Fibroblast of lung (primary cell): Measurements from ENCODE around the gene PAK6. TPM values are rescaled to one million over a fixed set of nuclear protein-coding genes. Genes with fewer than 3 reads are reported as not detected.

ENCODE experiments used
- DNase-seq, 2 donors: peaks; one replicate each; pipeline versions ENCODE4 v3.0.0 to v3.0.0-alpha.2; 2010; ENCODE audit warnings: low read depth in 2 of 2
- H2AFZ ChIP-seq: 2 replicates; pipeline ENCODE4 v1.5.1; 2012; ENCODE audit warnings: low read length, control low read depth, inconsistent platforms
- H3K27ac ChIP-seq: 2 replicates; pipeline ENCODE4 v1.5.1; 2011; ENCODE audit warnings: low read length, control low read depth; ENCODE audit not compliant: insufficient read depth
- H3K27me3 ChIP-seq: 2 replicates; pipeline ENCODE4 v1.5.1; 2011; ENCODE audit warnings: mild to moderate bottlenecking, low read length; ENCODE audit not compliant: control insufficient read depth, insufficient read depth
- H3K36me3 ChIP-seq: 2 replicates; pipeline ENCODE4 v1.5.1; 2011; ENCODE audit warnings: low read length; ENCODE audit not compliant: control insufficient read depth, insufficient read depth
- H3K4me1 ChIP-seq: 2 replicates; pipeline ENCODE4 v1.5.1; 2011; ENCODE audit warnings: low read length; ENCODE audit not compliant: control insufficient read depth, insufficient read depth; ENCODE audit errors: extremely low read depth
- H3K4me2 ChIP-seq: 2 replicates; pipeline ENCODE4 v1.5.1; 2011; ENCODE audit warnings: low read length, control low read depth; ENCODE audit not compliant: insufficient read depth; ENCODE audit errors: extremely low read depth
- H3K4me3 ChIP-seq, 4 experiments: fragments of 200-600 bp in 1 of 4; sonication (generic) in 1 of 4; replicated peaks in 1 of 4; 2 replicates each; pipeline ENCODE4 v1.5.1; 2011 to 2016; ENCODE audit warnings: low read length in 4 of 4, low read depth in 3 of 4, mild to moderate bottlenecking in 3 of 4, control low read depth in 2 of 4, inconsistent platforms in 1 of 4, mixed read lengths in 1 of 4; ENCODE audit not compliant: insufficient read depth in 1 of 4; ENCODE audit errors: control extremely low read depth in 1 of 4
- H3K79me2 ChIP-seq: 2 replicates; pipeline ENCODE4 v1.5.1; 2012; ENCODE audit warnings: mild to moderate bottlenecking, low read length, inconsistent platforms; ENCODE audit not compliant: control insufficient read depth, insufficient read depth
- H3K9ac ChIP-seq: 2 replicates; pipeline ENCODE4 v1.5.1; 2011; ENCODE audit warnings: mild to moderate bottlenecking, low read length, control low read depth; ENCODE audit not compliant: insufficient read depth
- H3K9me3 ChIP-seq: 2 replicates; pipeline ENCODE4 v1.5.1; 2012; ENCODE audit warnings: low read depth, low read length; ENCODE audit not compliant: control insufficient read depth, insufficient read depth
- H4K20me1 ChIP-seq: 2 replicates; pipeline ENCODE4 v1.5.1; 2011; ENCODE audit warnings: low read length; ENCODE audit not compliant: control insufficient read depth, insufficient read depth; ENCODE audit errors: extremely low read depth
- EZH2 ChIP-seq: IDR thresholded peaks from 2 replicates; pipeline ENCODE4 v1.5.1; 2012; ENCODE audit warnings: low read length, control low read depth, mild to moderate bottlenecking; ENCODE audit errors: missing control alignments
- polyA plus RNA-seq, 2 donors: library from polyadenylated mRNA; depleted of rRNA in 1 of 2; stranded (reverse) in 1 of 2; unstranded in 1 of 2; fragments of >200 nt; gene quantifications; 2 replicates each; pipeline ENCODE4 v1.2.1, GENCODE V29; 2011 to 2012; ENCODE audit warnings: missing spikeins in 1 of 2
- total RNA-seq: library from RNA; depleted of rRNA; stranded (reverse); fragments of >200 nt; gene quantifications from 2 replicates; pipeline ENCODE4 v1.2.1, GENCODE V29; 2014
- TF ChIP-seq, protein P1 (sequence below), 2 donors: IDR thresholded peaks in 1 of 2; conservative IDR thresholded peaks in 1 of 2; 1 replicate in 1 of 2; 2 replicates in 1 of 2; pipeline ENCODE4 v1.5.1; 2011 to 2012; ENCODE audit warnings: low read length in 2 of 2, control low read depth in 1 of 2, inconsistent platforms in 1 of 2, low read depth in 1 of 2, mild to moderate bottlenecking in 1 of 2

PAK6 gene
- total and polyA plus RNA-seq, 2 donors (not counting 1 experiment from before 2014, with no cell fraction given) = 0.03 TPM; not detected in 1

DNA sequence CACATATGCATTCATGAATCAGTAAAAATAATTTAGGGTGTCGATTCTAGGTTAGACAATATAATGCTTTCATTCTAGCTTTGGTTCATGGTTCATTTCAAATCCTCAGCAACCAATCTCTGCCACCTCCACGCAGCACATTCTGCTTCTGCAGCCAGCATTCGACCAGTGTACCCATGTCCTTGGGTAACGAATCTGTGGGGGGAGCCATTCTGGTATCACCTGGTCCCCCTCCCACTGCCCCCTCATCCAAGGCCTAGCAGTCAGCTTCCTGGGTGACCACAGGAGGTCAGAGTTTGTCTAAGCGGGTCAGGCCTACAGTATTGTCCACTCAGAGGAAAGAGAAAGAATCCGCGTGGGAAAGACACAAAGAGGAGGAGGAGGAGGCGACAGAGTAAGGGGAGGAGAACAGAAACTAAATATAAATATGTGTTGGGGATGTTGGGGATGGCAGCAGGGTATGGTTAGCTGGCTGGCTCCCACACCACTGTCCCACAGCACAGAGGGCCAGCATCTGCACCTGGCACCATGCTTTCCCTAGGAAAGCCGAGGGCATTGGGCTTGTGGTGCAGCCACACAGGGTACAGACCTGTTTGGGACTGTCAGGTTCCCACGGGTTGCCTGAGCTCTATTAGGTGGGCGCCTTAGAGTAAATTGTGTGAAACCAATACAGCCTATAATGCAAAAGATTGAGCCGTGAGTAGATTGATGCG, 12.1 kb downstream of the PAK6 start:
- Histone ChIP-seq H3K9me3 (no peaks in the 10 kb centered on the region), H2AFZ (no peak overlapping the region), H3K79me2 (no peaks in the 10 kb centered on the region), H3K36me3 (no peaks in the 10 kb centered on the region), H4K20me1 (no peaks in the 10 kb centered on the region), H3K4me1 (no peaks in the 10 kb centered on the region), H3K4me2 (no peak overlapping the region), H3K27ac (no peak overlapping the region), H3K4me3 (no peak overlapping the region), H3K27me3 (peaks cover 44% of the 10 kb centered on the region), H3K9ac (no peak overlapping the region)
- no peak for DNase-seq
- TF ChIP-seq, protein P1, sequence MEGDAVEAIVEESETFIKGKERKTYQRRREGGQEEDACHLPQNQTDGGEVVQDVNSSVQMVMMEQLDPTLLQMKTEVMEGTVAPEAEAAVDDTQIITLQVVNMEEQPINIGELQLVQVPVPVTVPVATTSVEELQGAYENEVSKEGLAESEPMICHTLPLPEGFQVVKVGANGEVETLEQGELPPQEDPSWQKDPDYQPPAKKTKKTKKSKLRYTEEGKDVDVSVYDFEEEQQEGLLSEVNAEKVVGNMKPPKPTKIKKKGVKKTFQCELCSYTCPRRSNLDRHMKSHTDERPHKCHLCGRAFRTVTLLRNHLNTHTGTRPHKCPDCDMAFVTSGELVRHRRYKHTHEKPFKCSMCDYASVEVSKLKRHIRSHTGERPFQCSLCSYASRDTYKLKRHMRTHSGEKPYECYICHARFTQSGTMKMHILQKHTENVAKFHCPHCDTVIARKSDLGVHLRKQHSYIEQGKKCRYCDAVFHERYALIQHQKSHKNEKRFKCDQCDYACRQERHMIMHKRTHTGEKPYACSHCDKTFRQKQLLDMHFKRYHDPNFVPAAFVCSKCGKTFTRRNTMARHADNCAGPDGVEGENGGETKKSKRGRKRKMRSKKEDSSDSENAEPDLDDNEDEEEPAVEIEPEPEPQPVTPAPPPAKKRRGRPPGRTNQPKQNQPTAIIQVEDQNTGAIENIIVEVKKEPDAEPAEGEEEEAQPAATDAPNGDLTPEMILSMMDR (conservative IDR thresholded peaks at IDR 0.05 in 1 of 2, IDR thresholded peaks at IDR 0.05 in 1 of 2; ENCODE audit: low read depth in 1 of 2, low read length in 2 of 2) = no peak
- TF ChIP-seq EZH2 = no peak

DNA sequence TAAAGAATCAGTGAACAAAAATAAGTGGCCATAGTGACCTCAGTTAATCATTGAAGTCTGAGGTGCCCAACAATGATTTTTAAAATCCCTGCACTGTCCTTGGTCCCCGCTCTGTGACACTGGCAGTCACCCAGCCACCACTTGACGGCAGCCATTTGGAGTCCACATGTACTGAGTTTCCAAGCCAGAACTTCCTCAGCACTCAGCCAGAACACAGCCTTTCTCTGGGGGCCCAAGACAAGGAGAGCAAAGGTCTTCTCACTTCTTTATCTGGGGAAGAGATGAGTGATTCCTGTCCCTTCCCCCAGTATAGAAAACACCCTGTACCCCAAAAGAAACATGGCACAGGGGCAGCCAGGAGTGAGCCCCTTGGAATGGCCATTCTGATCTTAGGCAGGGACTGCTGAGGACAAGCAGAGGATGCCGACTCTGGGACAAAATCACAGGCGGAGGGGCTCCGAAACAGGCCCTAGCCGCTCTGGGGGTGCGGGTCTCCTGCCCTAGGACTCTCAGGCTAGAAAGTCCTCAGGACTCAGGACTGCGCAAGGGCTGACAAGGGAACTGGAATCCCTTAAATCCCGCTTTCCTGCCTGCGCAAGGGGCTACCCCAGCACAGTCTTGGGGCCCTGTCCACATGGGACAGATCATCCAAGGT, 12.8 kb downstream of the PAK6 start:
- Histone ChIP-seq H3K4me2 (no peak overlapping the region), H3K9me3 (no peaks in the 10 kb centered on the region), H3K79me2 (no peaks in the 10 kb centered on the region), H3K4me1 (no peaks in the 10 kb centered on the region), H3K27ac (no peak overlapping the region), H3K27me3 (peaks cover 44% of the 10 kb centered on the region), H2AFZ (no peak overlapping the region), H3K4me3 (no peak overlapping the region), H3K9ac (no peak overlapping the region), H4K20me1 (no peaks in the 10 kb centered on the region), H3K36me3 (no peaks in the 10 kb centered on the region)
- no peak for DNase-seq
- TF ChIP-seq, protein P1 (conservative IDR thresholded peaks at IDR 0.05 in 1 of 2, IDR thresholded peaks at IDR 0.05 in 1 of 2; ENCODE audit: low read depth in 1 of 2, low read length in 2 of 2) = no peak
- TF ChIP-seq EZH2 = no peak

DNA sequence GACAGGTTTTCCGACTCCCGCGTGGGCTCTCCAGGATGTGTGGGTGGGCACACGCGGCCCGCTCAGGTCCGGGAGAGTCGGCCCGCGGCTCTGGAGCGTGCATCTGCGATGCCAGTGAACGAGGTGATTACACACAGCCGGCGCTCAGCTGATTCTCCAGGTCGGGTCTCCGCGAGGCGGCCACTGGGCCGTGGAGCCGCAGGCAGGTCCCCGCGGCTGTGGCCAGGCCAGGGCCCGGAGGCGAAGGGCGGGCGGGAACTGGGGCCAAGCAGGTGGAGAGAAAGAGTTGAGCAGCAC, 13.2 kb downstream of the PAK6 start:
- no peaks in the 10 kb centered on the region for H3K36me3 ChIP-seq
- TF ChIP-seq, protein P1 (conservative IDR thresholded peaks at IDR 0.05 in 1 of 2, IDR thresholded peaks at IDR 0.05 in 1 of 2; ENCODE audit: low read depth in 1 of 2, low read length in 2 of 2) = no peak
- TF ChIP-seq EZH2 = no peak
- no peak overlapping the region for H3K4me2 ChIP-seq
- no peak overlapping the region for H2AFZ ChIP-seq
- no peak for DNase-seq
- no peak overlapping the region for H3K4me3 ChIP-seq
- H3K27me3 ChIP-seq = peaks cover 42% of the 10 kb centered on the region
- H3K9me3 ChIP-seq = no peaks in the 10 kb centered on the region
- H4K20me1 ChIP-seq = no peaks in the 10 kb centered on the region
- H3K27ac ChIP-seq = no peak overlapping the region
- H3K79me2 ChIP-seq = no peaks in the 10 kb centered on the region
- no peaks in the 10 kb centered on the region for H3K4me1 ChIP-seq
- no peak overlapping the region for H3K9ac ChIP-seq
